Pons (tissue), 1 donor: ENCODE measurements around the gene PRKCD.
"Not testable (repeated sequence)": the region's sequence is repeated elsewhere in the genome, so short reads cannot be mapped to it uniquely, and the experiment has no call there.

ENCODE experiments used
- DNase-seq: peaks from one replicate; pipeline ENCODE4 v3.0.0-alpha.2; 2016; ENCODE audit warnings: low spot score

PRKCD gene

DNA sequence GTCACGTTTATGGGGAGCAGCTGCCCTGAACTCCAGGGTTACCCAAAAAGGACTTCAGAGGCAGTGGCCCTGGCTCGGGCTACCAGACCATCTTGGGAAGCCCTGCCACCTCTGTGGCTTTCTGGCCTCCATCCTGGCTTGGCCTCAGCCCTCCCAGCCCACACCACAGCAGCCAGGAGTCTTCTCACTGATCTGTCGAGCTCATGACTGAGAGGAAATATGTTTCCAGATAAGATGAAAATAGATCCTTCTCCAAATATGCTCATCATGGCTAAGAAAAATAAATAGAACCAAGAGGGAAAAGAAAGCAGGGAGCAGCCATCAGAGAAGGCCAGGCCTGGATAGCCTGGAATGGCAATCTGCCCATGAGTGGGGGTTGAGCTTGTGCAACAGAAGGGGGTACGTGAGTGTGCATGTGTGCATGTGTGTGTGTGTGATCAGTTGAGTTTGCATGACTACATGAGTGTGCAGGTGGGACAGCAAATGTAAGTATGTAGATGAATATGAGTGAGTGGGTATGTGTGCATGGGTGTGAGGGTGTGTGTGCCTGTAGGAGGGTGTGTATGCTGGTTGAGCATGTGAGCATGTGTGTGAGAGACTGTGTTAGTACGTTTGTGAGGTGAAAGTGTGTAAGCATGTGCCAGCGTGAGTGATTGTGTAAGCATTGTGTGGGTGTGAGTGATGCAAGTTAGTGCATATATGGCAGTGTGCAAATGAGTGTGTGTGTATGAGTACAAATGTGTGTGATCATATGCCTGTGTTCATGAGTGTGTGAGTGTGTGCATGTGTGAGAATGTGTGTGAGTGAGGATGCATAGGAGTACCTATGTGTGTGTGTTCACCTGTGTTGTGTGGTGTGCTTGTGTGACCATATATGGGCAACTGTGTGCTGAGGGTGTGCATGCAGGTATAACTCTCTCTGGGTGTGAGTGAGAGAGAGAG is 20.8 kb upstream of the PRKCD start:
- no peak for DNase-seq

DNA sequence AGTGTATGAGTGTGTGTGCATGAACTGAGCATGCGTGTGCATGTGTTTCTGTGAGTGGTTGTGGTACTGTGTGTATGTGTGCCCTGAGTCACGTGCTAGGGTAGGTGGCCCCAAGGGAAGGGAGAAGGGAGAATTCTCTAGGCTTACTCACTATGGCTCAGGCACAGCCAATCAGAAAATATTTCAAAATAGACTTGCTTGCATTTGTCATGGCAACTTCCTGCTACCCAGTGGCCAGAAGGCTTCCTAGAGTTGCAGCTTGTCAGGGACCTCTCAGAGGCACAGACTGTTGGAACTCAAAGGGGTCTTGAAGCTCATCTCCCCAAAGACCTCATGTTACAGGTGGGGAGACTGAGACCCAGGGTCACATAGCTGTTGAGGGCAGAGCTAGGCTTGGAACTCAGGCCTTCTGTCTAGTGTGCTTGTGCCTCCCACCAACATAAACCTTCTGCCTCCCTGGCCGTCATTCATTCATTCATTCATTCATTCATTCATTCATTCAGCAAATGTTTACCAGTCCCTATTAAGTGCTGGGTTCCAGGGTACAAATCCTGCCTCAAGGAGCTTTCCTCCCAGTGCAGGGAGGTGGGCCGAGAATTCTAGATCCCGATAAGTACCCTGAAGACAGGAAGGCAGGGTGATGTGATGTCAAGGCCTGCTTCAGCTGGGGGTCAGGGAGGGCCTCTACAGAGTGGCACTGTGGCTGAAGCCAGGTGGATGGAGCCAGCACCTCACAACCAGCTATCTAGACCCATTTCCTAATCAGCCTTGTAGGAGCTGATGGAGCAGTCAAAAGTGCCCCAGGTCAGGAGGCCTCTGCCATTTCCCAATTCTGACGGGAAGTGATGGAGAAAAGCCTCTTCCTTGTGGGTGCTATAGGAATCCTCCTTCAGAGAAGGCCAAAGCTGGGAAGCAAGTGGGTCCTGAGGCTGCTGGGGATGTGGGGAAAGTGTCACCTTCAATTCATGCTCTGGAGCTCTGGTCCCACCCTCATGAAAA is 19.9 kb upstream of the PRKCD start:
- peak; percentile 24 for DNase-seq

DNA sequence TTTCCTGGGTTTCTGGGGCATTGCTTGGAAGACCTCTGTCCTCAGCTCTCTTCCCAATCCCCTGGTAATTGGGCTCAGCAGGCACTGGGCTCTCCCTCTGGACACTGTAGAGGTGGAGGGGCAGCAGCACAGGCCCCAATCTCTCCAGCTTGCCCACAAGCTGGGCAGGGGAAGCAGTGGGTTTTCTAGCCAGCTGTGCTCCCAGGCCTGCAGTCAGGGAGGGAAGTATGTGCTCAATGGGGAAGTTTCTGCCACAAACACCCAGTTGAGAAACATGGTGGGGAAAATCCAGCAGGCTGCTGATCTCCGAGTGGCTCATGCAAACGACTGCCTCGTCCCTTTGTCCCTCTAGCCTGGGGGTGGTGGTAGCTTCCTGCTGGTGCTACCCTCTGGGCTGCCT is 18.0 kb upstream of the PRKCD start:
- DNase-seq: peak; percentile 60

DNA sequence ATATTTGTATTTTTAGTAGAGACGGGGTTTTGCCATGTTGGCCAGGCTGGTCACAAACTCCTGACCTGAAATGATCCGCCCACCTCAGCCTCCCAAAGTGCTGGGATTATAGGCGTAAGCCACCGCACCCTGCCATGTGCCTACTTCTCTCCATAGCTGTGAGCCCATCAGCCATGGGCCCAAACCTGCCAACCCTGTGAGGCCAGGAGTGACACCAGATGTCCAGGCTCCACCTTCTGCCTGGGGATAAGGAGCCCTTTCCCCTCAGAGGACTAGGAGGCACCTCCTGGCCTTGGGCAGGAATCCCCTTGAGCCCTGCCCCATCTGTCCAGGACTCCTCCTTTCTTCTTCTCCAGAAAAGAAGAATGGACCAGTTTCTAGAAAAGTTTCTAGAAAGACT is 16.6 kb upstream of the PRKCD start:
- no peak for DNase-seq

DNA sequence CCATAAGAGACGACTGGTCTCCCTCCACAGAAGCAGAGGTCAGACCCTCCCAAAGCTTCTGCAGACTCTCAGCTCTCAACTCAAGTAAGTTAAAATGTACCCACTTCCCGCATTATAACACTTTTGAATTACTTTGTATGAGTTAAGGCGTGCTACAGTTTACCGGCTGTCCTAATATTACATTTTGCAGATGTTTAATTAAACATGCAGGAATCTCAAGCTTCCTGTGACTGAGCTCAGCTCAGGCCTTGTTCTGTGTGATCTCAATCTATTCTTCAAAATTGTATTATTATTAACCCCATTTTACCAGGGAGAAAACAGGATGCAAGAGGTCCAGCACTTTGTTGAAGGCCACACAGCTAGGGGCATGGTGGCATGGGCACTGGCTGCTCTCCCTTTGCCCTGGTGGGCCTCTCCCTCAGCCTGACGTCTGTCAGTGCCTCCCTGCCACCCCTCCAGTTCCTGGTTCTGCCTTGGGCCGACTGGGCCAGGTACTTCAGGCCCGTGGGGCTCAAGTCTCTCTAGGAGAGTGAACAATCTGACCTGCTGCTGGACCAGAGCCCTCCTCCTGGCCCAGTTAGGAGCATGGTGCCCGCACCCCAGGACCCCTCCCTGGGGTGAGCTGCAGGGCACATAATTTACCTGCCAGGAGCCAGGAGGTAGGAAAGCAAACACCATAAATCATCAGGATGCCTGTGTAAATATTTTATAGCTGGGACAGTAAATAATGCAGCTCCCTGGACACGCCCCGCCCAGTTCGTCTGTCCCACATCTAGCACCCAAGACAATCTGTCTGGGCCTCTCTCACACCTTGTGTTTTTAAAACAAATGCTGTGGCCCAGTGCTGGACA is 15.9 kb upstream of the PRKCD start:
- no peak for DNase-seq

DNA sequence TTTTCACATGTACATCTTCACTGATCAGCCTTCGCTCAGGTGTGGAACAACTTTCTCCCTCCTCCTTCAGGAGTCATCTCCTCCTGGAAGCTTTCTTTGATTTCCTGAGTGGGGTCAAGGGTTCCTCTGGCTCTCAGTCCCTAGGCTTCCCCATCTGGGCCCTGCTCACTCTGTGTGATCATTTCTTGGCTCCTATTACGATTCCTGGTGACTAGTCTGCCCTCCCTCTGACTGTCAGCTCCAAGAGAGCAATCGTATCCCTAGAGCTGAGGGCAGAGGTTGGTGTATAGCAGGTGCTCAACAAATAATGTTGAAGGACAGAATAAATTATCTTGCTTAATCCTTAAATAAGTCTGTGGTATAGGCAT is 15.3 kb upstream of the PRKCD start:
- no peak for DNase-seq

DNA sequence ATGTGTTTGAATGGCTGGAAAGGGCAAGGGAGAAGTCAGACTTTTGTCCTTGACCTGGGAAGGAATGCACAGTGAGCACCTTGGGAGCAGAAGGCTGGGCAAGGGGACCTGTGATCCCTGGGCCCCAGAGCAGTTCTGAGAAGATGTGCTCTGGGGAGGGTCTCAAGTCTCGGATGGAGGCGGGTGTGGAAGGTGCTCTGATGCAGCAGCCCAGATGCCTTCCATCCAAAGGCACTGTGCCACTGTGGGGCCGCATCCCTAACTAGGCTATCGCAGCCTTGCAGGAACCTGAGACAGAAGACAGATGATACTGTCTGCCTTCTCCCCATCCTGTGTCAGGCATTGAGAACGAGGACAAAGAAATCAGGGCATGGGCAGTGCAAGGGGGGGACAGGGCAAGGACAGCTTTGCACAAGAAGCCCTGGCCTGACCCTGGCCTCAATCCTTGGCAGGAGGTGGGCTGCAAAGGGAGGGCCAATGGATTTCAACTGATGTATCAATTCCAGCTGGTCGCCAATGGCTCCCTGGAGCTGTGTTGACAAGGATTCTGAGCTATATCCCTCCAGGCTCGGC is 14.6 kb upstream of the PRKCD start:
- no peak for DNase-seq

DNA sequence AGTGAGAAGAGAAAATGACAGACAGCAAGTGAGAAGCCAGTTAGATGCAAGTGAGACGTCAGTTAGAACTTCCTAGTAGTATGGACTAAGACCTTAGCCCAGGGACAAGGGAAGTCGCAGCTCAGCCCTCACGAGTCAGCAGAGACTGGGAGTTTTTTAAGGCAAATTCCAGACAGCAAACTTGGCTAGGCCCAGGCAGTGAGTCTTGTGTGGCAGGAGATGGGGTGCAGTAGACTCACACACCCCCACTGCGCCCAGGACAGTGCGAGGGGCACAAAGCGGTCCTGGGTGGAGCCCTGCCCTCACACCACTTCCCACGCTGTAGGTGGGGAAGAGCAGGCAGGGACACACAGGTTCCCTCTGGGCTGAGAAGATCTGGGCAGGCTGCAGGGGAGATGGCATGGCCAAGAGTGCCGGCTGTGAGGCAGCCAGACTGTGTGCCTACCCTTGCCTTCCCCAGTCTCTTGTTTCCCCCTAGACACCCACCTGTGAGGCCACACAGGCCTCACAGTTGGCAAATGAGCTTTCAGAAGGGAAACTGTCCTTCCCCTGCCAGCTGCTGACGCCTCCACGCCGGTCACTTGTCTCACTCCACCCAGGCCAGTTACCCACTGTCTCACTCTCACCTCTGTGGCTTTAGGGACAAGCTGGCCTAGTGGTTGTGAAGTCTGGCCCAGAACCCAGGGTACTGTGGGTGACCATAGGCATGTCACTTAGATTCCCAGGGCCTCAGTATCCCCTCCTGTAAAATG is 13.7 kb upstream of the PRKCD start:
- DNase-seq: no peak

DNA sequence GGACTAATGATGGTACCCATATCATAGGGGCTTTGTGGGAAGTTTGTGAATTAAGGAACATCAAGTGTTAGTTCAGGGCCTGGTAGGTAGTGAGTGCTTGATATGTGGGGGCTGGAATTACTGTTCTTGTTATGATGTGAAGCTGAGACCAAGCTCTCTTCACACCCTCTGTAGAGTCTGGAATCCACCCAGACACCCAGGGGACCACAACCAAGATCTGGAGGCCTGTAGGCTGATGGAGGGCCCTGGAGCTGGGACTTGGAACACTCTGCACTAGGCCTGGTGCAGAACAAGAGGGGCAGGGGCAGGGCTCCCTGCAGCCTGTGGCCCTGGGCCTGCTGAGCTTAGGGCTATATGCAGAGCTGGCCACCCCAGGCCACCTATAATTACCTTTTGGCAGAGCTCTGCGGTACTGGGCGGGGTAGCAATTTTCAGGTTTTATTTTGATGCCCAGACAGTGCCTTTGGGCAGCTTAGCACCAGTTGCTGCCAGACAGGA is 13.1 kb upstream of the PRKCD start:
- no peak for DNase-seq

DNA sequence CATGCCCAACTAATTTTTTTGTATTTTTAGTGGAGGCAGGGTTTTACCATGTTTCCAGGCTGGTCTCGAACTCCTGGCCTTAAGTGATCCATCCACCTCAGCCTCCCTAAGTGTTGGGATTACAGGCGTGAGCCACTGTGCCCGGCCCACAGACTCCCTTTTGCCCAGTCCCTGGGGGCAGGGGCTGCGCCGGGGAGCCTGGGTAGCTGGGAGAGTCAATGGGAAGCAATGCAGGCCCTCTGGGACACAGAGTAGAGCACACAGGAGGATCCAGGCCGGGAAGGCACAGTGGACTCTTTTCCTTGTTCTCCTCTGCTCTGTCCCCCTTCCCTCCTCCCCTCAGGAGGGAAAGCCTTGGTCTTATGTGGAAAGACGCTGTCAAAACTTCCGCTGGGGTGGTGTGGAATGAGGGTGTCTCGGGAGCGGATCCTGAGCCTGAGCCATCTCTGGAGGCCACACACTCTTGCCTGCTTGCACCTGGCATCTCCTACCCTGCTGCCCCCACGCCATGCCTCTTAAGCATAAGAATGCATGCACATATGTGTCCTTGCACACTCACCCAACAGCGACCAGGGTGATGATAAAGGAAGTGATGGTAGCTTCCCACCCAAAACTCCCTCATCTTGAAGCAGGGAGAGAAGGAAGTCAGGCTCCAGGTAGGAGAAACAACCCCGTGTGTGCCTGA is 11.9 kb upstream of the PRKCD start:
- no peak for DNase-seq

DNA sequence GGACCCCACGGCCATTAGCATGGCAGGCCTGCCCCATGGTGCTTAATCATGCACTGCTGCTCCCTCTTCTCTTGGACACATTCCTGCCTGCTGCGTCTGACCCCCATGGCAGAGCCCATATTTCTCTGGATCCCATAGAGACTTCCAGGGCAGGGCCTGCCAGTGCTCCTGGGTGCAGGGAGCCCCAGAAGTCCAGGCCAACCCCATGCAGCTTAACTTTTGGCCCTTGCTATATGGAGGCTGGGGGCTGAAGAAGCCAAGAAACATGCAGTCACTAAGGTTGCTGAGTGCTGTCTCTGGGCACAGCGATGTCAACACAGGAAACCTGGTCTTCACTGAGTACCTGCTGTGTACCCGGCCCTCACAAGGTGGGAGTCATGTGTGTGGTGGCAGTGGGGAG is 11.3 kb upstream of the PRKCD start:
- no peak for DNase-seq

DNA sequence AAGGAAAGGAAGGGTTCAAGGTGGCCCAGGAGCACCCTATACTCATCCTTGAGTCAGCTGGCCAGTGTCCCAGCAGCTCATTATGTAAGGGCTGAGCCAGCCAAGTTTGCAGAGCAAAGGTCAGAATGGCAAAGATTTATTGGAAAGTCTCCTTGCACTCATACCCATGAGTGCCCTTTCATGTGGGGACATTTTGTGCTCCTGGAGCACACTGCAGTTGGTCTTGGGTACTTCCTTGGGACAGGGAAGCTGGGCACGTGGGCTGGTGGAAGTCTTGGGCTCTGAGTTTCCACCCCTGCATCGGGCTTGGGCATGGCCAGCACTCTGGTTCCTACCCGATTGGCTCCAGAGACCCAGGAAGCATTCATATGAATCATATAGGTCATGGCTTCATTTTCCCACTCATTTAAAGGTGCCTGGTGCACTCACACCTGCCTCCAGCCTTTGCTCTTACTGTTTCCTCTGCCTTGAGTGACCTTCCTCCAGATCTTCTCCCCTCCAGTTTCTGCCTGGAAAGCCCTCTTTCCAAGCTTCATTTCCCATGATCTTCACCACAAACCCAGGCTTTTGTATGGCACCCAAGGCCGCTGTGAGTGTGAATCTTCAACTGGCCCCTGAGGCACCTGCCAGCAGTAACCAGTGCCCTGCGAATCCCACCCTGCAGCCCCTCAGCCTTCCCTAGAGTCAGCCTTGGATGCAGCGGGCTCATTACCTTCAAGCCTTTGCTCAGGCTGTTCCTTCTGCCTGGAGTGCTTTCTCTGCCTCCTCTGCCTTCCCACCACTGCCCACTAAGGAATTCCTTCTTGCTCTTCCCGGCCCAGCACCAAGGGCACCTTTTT is 10.5 kb upstream of the PRKCD start:
- DNase-seq: no peak

DNA sequence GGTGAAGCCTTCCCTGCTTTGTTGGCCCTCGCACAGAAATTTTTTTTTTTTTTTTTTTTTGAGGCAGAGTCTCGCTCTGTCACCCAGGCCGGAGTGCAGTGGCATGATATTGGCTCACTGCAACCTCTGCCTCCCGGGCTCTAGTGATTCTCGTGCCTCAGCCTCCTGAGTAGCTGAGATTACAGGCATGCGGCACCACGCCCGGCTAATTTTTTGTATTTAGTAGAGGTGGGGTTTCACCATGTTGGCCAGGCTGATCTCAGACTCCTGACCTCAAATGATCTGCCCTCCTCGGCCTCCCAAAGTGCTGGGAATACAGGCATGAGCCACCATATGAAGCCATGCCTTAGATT is 9.9 kb upstream of the PRKCD start:
- DNase-seq: not testable (repeated sequence)

DNA sequence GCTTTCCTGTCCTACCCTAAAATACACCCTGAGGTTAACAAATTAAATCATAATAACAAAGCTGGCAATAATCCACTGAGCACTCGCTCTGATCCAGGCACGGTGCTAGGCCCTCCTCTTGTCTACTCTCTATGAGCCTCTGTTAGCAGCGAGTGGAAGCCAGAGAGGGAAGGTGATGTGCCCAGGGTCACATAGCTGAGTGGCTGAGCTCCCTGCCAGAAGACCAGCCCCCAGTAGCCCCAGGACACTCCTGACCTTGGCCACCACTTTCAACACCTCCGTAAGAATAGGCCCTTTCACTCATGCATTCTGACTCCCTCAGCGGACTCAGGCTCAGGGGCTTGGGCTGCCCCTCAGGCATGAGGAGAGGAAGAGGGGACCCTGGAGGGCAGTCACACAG is 9.5 kb upstream of the PRKCD start:
- DNase-seq: no peak

DNA sequence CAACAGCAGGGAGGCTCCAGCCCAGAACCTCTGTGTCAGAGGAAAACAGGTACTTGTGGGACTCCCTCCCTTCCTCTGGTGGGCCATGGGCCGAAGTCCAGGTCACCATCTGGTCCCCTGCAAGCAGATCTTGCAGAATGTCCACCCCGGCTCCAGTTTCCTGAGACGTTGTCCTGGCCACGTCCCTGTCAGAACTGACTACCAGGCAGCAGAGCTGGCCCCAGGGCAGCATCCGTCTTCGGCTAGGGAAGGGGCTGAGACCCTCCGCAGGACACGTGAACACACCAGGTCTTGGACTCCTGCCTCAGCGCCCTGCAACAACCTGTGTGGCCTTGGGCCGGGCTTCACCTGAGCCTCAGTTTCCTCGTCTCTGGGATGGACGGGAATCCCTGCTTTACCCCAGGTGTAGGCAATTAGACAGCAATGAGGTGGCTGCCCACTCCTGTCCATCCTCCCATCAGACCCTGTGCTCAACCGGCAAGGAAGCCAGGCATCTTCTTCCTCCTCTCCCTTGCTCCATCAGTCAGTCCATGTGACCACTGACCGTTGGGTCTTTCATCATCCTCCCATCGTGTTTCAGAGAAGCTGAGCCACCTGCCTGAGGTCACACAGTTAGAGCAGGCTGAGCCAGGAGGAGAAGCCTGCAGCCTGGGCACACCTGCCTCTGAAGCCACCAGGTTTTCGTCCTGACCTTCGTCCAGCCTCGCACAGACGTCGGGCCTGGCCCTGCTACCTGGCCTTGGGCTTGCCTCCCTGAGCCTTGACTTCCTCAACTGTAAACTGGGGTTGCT is 8.9 kb upstream of the PRKCD start:
- DNase-seq: no peak

DNA sequence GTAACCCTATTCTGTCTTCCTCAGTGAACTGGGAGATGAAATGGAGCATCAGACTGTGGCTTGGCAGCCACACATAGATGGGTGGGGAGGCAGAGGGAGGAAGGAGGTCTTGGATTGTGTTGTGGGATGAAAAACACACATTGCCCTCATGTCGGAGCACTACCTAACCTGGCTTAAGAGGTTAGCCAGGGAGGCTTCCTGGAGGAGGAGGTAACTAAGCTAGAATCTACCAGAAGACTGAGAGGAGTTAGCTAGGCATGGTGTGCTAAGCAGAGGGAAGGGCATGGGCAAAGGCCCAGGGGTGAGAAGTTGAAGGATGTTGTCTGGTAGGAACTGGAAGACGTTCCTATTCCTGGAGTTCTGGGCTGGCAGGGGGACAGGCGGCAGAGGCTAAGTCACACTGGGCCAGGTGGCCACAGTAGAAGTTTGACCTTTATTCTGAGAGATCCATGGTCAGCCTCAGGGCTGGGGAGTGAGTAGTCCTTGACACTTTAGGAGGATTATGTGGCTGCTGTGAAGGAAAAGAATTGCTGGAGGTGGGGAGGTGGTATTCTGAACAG is 7.7 kb upstream of the PRKCD start:
- DNase-seq: no peak

DNA sequence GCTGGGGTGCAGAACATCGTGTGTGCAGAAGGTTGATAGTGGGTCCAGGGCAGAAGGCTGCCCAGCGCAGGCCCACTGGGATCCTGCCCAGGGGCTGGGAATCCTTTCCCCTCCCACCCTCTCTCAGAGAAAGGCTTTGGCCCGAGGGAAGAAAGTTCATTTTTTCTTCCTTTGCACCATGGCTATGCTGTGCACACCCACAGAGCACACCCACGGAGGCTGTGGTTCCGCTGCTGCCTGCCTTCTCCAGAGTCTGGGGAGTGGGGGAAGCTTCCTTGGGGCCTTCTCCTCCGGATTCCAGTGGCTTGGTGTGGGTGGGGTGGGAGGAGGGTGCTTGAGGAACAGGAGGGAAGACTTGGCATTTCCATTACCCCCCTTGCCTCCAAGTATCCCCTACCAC is 7.0 kb upstream of the PRKCD start:
- no peak for DNase-seq

DNA sequence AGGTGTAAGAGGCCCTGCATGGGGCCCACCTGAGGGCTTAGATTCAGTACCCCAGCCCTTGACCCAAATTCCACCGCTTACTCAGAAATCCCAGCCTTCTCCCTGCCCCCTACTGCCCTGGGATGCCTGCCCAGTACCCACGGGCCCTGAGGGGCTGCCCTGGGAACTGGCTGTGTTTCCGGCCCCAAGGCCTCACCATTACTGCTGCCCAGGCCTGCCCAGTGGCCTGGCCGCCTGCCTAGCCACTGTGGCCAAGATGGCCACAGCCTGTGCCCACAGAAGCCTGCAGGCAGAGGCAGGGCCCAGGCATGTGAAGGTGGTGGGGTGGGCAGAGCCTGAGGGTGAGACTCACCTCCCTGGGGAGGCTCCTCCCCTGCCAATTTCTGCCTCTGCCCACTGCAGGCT is 6.1 kb upstream of the PRKCD start:
- DNase-seq: no peak
